Left colon (tissue), 2 donors: ENCODE results near the gene MSH6. TPM values are rescaled to one million over a fixed set of nuclear protein-coding genes. Genes with fewer than 3 reads are reported as not detected.
A peak's percentile ranks its signal among the peaks of the same experiment; 100 is the strongest.

Source experiments
- ATAC-seq: fragments of 200-7000 bp; cut with Tn5 transposase; one replicate; pipeline ENCODE4 v1.9.1; 2020; ENCODE audit warnings: mild to moderate bottlenecking, moderate library complexity
- DNase-seq, 2 donors: peaks; one replicate each; pipeline ENCODE4 v3.0.0-alpha.2; 2020
- intact Hi-C, 2 donors: fragments of 100-400 bp; cut with DNase I in 1 of 2; cut with micrococcal nuclease in 1 of 2; formaldehyde crosslinking; loops; one replicate each; pipeline versions ENCODE4 v1.11.2 to v1.14.0; 2022; cut with DNase I, micrococcal nuclease
- long read RNA-seq: library from polyadenylated mRNA; unstranded; transcript quantifications from one replicate; pipeline ENCODE4 v2.0.0, GENCODE V29; 2021
- total RNA-seq, 2 donors: library from RNA; stranded (reverse); fragmentation: NEBNext Ultra II Directional; extraction: Animal tissue kit (Norgen Biotek cat#: 25700); gene quantifications; one replicate each; pipeline ENCODE4 v1.2.1, GENCODE V29; 2021
- donor health status: DM: no; HTN: no; CAD: no.
- donor health status: DM: yes; HTN: yes; CAD: no.

The MSH6 gene, protein sequence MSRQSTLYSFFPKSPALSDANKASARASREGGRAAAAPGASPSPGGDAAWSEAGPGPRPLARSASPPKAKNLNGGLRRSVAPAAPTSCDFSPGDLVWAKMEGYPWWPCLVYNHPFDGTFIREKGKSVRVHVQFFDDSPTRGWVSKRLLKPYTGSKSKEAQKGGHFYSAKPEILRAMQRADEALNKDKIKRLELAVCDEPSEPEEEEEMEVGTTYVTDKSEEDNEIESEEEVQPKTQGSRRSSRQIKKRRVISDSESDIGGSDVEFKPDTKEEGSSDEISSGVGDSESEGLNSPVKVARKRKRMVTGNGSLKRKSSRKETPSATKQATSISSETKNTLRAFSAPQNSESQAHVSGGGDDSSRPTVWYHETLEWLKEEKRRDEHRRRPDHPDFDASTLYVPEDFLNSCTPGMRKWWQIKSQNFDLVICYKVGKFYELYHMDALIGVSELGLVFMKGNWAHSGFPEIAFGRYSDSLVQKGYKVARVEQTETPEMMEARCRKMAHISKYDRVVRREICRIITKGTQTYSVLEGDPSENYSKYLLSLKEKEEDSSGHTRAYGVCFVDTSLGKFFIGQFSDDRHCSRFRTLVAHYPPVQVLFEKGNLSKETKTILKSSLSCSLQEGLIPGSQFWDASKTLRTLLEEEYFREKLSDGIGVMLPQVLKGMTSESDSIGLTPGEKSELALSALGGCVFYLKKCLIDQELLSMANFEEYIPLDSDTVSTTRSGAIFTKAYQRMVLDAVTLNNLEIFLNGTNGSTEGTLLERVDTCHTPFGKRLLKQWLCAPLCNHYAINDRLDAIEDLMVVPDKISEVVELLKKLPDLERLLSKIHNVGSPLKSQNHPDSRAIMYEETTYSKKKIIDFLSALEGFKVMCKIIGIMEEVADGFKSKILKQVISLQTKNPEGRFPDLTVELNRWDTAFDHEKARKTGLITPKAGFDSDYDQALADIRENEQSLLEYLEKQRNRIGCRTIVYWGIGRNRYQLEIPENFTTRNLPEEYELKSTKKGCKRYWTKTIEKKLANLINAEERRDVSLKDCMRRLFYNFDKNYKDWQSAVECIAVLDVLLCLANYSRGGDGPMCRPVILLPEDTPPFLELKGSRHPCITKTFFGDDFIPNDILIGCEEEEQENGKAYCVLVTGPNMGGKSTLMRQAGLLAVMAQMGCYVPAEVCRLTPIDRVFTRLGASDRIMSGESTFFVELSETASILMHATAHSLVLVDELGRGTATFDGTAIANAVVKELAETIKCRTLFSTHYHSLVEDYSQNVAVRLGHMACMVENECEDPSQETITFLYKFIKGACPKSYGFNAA (N-terminal part only)
- total RNA-seq, result 10 to 100 TPM; 16.4 to 18.2 TPM
- long read RNA-seq, full-length matches to known transcripts, result 2 of 6 reads
- long read RNA-seq, partial matches to known transcripts, result 4 of 6 reads
- long read RNA-seq, other reads (novel, unspliced or antisense), result 0 of 6 reads

DNA sequence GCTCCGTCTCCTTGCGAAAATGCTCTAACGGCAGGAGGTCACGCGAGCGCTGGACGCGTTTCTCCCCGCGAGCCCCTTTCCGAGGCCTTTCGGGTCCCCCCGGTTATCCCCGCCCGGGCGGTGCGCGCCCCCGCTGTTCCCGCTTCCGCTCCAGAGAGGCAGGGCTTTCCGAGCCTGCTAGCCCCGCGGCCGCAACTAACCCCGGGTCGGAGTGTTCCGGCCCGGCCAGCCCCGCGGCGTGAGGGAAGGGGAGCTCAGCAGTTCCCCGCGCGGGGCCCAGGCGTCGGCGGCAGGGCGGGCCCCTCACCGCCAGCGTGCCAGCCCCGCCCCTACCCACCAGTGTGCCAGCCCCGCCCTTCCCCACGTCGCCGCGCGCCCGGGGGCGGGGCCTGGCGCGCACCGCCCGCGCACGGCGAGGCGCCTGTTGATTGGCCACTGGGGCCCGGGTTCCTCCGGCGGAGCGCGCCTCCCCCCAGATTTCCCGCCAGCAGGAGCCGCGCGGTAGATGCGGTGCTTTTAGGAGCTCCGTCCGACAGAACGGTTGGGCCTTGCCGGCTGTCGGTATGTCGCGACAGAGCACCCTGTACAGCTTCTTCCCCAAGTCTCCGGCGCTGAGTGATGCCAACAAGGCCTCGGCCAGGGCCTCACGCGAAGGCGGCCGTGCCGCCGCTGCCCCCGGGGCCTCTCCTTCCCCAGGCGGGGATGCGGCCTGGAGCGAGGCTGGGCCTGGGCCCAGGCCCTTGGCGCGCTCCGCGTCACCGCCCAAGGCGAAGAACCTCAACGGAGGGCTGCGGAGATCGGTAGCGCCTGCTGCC, at the start of gene MSH6:
TSS of gene MSH6 (plus strand) at position 475 of the 815 bp plus-strand sequence. CDS start at position 564, 89 bp downstream.
- intact Hi-C loops, result no loop called here
- DNase-seq (peak; percentile 88 to 90), ATAC-seq (peak; percentile 93)

DNA sequence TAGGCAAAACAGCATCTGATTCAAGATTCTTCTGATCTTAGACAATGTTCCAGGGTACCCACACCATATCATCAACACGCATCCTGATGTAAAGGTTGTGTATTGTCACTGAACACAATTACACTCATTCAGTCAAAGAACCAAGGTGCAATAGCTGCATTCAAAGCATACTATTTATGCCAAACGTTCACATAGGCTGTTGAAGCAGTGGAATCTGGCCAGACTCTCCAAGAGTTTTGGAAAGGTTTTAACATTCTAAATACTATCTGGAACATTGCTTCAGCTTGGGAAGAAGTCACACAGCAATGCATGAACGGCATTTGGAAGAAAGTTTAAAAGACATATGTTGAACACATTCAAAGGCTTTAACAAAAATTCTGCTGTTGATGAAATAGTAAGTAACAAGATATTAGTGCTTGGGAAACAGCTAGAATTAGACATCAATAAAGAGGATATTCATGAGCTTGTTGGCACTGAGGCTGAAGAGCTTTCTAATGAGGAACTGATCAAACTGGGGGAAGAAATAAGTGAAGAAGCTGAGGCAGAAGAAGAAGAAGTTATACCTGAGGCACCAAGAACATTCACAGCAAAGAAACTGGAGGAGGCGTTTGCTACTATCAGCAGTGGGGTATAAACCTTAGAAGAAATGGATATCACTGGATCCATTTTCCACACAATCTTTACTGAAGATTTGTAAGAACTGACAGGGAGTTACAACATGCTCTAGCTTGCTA, 47.6 kb upstream of the MSH6 start:
- ATAC-seq (no peak), DNase-seq (no peak)
- intact Hi-C loops, result no loop called here

DNA sequence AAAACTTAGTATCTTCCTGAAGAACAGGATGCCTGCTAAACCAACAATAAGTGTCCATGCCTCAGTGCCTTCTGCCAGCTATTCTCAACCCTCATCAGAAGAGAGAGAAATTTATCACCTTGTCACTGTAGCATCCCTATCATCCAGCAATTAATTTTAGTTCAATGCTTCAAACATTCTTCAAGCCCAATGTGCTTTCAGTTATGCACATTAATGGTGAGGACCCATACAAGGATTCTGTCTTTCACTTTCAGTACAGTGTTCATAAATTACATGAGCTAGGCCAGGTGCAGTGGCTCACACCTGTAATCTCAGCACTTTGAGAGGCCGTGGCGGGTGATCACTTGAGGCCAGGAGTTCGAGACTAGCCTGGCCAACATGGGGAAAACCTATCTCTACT, 47.0 kb upstream of the MSH6 start:
- intact Hi-C loops, result no loop called here
- ATAC-seq, result no peak
- DNase-seq, result no peak

DNA sequence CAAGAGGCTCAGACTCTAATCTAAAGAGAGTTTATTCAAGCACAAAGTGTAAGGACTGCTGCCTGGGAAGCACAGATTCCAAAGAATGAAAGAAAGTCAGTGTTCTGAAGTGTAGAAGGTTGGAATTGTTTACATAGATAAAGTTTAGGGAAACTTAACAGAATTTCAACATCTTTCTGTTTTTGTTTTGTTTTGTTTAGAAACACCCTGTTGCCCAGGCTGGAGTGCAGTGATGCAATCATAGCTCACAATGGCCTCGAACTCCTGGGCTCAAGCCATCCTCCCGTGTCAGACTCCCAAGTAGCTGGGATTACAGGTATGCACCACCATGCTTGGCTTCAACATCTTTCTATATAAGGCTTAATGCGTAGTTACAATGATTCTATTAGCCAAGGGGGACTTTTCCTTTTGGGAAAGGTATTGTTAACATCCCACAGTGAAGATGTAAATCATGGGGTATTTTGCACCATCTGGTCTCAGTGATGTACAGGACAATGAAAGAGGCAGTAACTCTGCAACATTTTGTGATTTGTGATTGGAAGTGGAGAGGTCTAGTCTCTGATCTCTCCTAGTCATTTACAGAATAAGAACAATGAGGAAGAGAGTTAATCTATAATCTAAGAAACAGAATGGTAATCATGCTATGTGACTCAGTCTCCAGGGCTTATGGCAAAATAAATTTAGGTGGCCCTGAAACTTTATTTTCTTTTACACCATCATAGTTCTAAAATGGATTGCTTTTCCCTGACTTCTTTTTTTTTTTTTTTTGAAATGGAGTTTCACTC, 45.6 kb upstream of the MSH6 start:
- DNase-seq (no peak), ATAC-seq (no peak)
- intact Hi-C loops, result no loop called here

DNA sequence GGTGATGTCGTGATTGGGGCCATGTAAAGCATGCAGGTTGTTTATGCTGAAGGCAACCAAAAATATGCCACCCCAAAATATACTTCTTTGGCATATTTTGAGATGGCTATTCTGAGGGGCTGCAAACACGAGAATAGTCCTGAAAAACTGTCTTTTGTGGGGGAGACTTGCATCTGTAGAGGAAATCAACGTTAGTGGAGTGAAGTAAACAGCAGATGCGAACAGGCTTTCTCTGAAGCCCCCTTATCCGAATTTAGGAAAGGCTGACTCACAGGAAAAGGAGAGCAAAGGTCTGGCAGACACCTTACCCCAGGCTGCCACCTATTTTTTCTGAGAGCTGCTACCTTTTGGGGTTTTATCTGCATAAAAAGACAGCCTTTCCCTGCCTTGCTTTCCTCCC, 44.6 kb upstream of the MSH6 start:
- DNase-seq, result no peak
- no peak for ATAC-seq
- intact Hi-C loops, result no loop called here

DNA sequence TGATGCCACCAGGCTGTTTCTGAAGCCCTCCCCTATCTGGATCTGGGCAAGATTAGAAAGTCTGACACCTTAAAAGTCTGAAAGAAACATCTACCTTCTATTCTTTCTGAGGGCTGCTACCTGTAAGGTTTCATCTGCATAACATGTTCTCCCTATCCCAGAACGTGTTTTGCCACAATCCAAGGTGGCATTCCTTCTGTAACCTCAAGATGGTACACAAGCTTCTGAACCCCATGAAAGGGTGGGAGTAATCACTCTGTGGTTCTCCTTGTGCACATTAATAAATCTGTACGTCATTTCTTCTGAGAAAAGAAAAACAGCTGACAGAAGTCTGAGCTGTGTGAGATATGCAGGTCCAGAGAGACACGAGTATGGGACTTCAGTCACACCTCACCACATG, 41.8 kb upstream of the MSH6 start:
- DNase-seq (no peak), ATAC-seq (no peak)
- intact Hi-C loops, result no loop called here

DNA sequence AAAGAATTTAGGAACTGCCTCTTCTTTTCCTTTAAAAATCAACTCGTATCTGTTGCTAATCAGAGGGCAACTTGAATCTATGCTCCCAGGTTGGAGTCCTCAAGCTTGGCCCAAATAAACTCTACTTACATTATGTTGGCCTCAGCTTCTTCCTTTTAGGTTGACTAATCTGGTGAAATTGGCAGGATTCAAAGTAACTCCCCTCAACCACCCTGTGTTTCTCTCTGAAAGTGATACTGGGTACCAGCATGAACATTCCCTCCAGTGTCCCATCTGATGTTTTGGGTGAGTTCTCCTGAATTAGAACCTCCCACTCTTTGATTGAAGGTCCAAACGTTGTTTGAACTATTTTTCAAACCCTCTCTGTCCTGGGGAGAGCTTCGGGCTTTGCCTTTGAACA, 41.3 kb upstream of the MSH6 start:
- no peak for DNase-seq
- ATAC-seq, result no peak
- intact Hi-C loops, result no loop called here

DNA sequence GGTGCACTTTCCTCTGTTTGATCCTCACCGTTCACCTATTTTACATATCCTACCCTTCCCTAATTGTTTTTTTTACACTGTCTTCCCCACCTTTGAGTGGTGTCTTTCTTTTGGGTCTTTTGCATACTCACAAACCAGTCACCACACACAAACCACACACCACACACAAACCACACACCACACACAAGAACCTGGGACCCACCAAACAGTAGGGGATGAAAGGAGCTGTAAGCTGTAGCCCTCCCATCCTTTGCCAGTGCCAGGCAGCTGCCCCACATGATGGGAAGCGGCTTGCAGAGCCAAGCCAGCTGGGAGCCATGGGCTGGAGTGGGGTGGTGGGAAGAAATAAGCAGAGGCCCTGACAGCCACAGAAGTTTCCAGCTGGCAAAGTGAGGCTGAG, 38.9 kb upstream of the MSH6 start:
- intact Hi-C loops, result no loop called here

DNA sequence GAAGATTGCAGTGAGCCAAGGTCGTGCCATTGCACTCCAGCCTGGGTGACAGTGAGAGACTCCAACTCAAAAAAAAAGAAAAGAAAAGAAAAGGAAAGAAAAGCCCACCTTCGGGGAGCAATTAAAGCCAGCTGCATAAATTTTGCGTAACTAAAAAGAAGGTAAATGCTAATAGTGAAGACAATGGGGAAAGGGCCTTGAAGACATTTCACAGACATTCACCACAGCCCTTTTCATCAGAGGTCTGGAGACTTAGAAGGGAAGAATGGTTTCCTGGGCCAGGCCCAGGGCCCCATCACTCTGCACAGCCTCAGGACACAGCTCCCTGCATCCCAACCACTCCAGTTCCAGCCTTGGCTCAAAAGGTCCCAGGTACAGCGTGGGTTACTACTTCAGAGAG, 35.1 kb upstream of the MSH6 start:
- DNase-seq (no peak), ATAC-seq (no peak)
- intact Hi-C loops, result no loop called here

More for the DNA sequence above, 38.9 kb upstream of the MSH6 start:
- DNase-seq (no peak), ATAC-seq (no peak)

DNA sequence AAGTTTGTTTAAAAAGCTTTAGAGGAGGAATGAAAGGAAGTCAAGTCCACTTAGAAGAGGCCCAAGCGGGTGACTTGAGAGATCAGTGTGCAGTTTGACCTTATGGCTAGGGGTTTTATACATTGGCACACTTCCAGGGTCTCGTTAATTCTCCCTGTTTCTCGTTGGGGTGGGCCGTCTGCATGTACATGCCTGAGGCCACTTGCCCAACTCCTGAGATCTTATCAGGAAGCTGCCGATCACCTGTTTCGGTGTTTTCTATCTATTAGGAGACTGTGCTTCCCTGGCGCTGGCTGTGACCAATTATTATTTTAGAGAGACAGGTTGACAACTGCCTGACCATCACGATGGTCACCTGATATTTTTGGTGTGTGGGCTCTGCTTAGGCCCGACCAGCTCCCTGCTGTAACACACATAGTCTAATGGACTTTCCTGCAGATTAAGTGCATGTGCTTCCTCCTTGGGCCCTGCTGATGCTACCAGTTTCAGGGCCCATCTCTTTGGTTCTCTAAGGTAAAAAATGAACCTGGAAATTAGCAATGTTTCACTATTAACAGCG, 31.0 kb upstream of the MSH6 start:
- ATAC-seq (no peak), DNase-seq (no peak)
- intact Hi-C loops, result no loop called here

DNA sequence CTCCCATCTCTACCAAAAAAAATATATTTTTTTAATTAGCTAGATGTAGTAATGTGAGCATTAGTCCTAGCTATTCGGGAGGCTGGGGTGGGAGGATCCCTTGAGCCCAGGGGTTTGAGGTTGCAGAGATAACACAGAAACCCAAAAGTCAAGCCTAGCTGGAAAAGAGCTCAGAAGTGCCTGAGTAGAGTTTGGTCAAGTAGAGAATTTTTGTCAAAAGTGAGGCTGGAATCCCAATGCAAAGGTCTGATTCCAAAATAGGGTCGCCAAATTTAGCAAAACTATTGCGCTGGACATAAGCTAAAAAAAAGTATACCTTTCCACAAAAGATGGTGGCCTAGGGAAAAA, 15.5 kb upstream of the MSH6 start:
- intact Hi-C loops, result loop anchor here (5.0 to 10.0 kb wide), 3 partner anchors 330 to 433 kb away; no protein-coding TSS in a partner anchor
- ATAC-seq, result no peak
- DNase-seq, result no peak

DNA sequence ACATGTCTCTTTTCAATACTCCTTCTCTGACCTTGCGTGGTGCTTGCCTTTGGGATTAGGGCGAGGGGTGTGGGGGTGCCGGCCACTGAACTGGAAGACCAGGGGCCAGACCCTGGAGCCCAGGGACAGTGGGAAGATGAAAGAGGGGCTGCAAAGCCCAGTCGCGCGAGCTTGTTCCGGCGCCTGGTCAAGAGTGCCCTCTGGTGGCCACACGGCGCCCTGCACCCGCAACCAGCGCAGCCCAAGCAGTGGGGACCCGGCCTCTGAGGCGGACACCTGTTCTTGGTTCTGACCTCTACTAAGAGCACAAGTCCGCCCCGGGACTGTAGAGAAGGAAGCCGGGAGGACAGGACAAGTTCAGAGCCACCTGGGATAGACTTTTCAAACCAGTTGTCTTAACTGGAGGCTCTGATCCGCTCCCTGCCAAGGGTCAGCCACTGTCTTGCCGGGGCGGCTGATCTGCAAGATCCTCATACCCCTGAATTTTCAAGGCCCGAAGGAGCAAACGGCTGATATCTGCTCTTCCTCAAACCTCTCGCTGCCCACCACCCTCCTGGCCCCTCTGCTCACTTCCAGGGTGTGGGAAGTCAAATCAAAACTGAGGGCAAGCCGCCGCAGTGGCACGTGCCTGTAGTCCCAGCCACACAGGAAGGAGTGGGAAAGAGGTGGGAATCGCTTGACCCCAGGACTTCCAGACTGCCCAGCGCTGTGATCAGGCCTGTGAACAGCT, 14.9 kb upstream of the MSH6 start:
- DNase-seq (peak; percentile 27 to 68), ATAC-seq (peak; percentile 80)
- intact Hi-C loops, result loop anchor here (5.0 to 10.0 kb wide), 3 partner anchors 331 to 433 kb away; no protein-coding TSS in a partner anchor

DNA sequence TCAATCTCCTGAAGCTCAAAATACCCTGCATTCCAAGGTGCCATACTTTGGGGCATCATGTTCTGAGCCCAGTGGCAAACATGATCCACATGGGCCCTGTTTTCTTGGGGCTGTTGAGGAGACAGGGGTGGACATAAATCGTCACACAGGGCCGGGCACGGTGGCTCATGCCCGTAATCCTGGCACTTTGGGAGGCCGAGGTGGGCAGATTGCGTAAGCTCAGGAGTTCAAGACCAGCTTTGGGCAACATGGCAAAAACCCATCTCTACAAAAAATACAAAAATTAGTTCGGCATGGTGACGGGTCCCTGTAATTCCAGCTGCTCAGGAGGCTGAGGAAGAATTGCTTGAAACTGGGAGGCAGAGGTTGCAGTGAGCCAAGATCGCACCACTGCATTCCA, 13.6 kb upstream of the MSH6 start:
- ATAC-seq, result no peak
- no peak for DNase-seq
- intact Hi-C loops, result loop anchor here (5.0 to 10.0 kb wide), 3 partner anchors 332 to 435 kb away; no protein-coding TSS in a partner anchor

DNA sequence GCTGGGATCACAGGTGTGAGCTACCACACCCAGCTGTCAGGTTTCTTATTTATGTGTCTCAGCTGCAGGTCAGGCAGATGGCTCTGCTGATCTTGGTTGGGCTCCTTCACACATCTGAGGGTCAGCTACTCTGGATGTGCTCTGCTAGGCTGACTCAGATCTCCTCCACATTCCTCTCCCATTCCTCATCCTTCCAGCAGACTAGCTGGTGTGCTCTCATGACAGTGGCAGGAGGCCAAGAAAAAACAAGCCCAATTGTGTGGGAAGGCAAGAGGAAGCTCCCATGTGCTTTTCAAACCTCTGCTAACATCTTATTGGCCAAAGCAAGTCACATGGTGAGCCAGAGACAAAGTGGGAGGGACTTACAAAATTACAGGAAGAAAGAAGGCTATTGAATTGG, 11.7 kb upstream of the MSH6 start:
- intact Hi-C loops, result no loop called here
- ATAC-seq (no peak), DNase-seq (no peak)

DNA sequence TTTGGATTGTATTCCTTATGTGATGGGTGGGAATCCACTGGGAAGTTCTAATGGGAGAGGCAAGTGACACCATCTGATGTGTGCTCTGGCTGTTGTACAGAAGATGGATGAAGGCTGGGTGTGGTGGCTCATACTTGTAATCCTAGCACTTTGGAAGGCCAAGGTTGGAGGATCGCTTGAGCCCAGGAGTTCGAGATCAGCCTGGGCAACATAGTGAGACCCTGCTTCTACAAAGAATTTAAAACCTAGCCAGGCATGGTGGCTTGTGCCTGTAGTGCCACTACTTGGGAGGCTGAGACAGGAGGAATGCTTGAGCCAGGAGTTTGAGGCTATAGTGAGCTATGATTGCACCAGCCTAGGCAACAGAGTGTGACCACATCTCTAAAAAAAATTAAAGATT, 10.6 kb upstream of the MSH6 start:
- DNase-seq (no peak), ATAC-seq (no peak)
- intact Hi-C loops, result no loop called here

DNA sequence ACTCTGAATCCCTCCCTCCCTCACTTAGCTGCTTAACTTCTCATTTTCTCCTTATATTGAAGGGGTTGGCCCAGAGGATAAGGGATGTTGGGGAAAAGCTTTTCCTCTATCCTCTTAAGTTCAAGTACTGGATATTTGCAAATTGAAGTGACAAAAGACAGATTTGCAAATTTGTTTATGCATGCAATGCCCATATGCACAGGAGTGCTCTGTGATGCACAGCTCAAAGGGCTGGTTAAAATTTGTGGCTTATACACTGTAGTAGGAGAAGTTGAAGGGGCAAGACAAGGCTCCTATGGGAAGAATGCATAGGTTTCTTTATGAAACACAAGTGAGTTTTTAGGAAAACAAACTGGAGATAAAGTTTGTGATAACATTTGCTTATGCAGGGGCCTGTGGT, 8.4 kb upstream of the MSH6 start:
- intact Hi-C loops, result no loop called here
- no peak for DNase-seq
- ATAC-seq, result no peak
